Stomach (tissue), 9 donors: ENCODE data around the gene ATP6V0A4. TPM values are rescaled to one million over a fixed set of nuclear protein-coding genes. Genes with fewer than 3 reads are reported as not detected.
A peak's percentile ranks its signal among the peaks of the same experiment; 100 is the strongest.

Source experiments
- DNase-seq, 2 donors: peaks; one replicate each; pipeline versions ENCODE4 v3.0.0 to v3.0.0-alpha.2; 2013 to 2019
- H3K27ac ChIP-seq, 5 donors: fragments of 200-600 bp in 4 of 5; sonication (generic) in 4 of 5; one replicate each; pipeline ENCODE4 v1.5.1; 2013 to 2019; ENCODE audit warnings: mild to moderate bottlenecking in 1 of 5, moderate library complexity in 1 of 5
- H3K27me3 ChIP-seq, 3 donors: fragments of 200-600 bp; sonication (generic); one replicate each; pipeline ENCODE4 v1.5.1; 2017 to 2019; ENCODE audit warnings: mixed run types in 1 of 3
- H3K36me3 ChIP-seq, 4 donors: fragments of 200-600 bp; sonication (generic); 1 replicate in 3 of 4; 2 replicates in 1 of 4; pipeline ENCODE4 v1.5.1; 2016 to 2019
- H3K4me1 ChIP-seq, 4 donors: fragments of 200-600 bp; sonication (generic); one replicate each; pipeline ENCODE4 v1.5.1; 2016 to 2019
- H3K4me3 ChIP-seq, 4 donors: fragments of 200-600 bp; sonication (generic) in 3 of 4; one replicate each; pipeline ENCODE4 v1.5.1; 2016 to 2019; ENCODE audit warnings: mild to moderate bottlenecking in 1 of 4
- H3K9me3 ChIP-seq, 4 donors: fragments of 200-600 bp; sonication (generic); one replicate each; pipeline ENCODE4 v1.5.1; 2016 to 2019
- CTCF ChIP-seq, 7 experiments: fragments of 450-650 bp in 4 of 7; fragments of 200-600 bp in 3 of 7; sonication (generic) in 3 of 7; IDR thresholded peaks; one replicate each; pipeline ENCODE4 v1.5.1; 2016 to 2019; ENCODE audit warnings: antibody characterized with exemption in 7 of 7, control low read depth in 2 of 7, mild to moderate bottlenecking in 1 of 7
- EP300 ChIP-seq: sonication (generic); formaldehyde crosslinking; IDR thresholded peaks from one replicate; pipeline ENCODE4 v1.6.1; 2017; ENCODE audit warnings: antibody characterized with exemption
- POLR2A ChIP-seq, 4 donors: fragments of 450-650 bp; IDR thresholded peaks; one replicate each; pipeline ENCODE4 v1.6.1; 2016; ENCODE audit warnings: antibody characterized with exemption in 4 of 4, control low read depth in 2 of 4, mild to moderate bottlenecking in 1 of 4, moderate library complexity in 1 of 4
- POLR2AphosphoS5 ChIP-seq, 3 donors: sonication (generic); formaldehyde crosslinking; IDR thresholded peaks; one replicate each; pipeline ENCODE4 v1.6.1; 2016; ENCODE audit warnings: antibody characterized with exemption in 3 of 3
- WGBS, 5 donors: extraction: QIAGEN DNeasy Blood & Tissue Kit in 3 of 5; methylation state at CpG; one replicate each; pipeline versions ENCODE4 v1.1.5 to v1.1.7; 2013 to 2018; 5-methylcytosine and 5-hydroxymethylcytosine counted together
- intact Hi-C: fragments of 100-400 bp; cut with DNase I; formaldehyde crosslinking; loops from one replicate; pipeline ENCODE4 v1.15.1; 2023; ENCODE audit warnings: low total_unique reads
- polyA plus RNA-seq, 3 donors: library from polyadenylated mRNA; stranded (reverse); fragments of 200-250 nt; gene quantifications; one replicate each; pipeline ENCODE4 v1.2.3, GENCODE V29; 2013
- total RNA-seq, 5 donors: library from RNA; depleted of rRNA; stranded (reverse); fragments of >200 nt; gene quantifications; one replicate each; pipeline versions ENCODE4 v1.1.0 to v1.2.3, GENCODE V29; 2014 to 2016
- donor health status: healthy with polysubstance abuse.
- donor health status: Bipolar disorder and iron deficiency.
- donor health status: healthy.

The ATP6V0A4 gene
- total and polyA plus RNA-seq, 8 donors, result 1.0 TPM; not detected in 7

- Histone ChIP-seq H3K36me3 (no peaks in the 10 kb centered on the region), H3K27me3 (no peaks in the 10 kb centered on the region), H3K4me3 (no peak overlapping the region), H3K4me1 (no peaks in the 10 kb centered on the region), H3K27ac (no peak overlapping the region), H3K9me3 (peaks cover 0 to 4% (median 0%) of the 10 kb centered on the region in 4 donors)
- 63 to 90% (median 76%) methylated on average over 1 of the region's 1 CpG for WGBS, 5 donors
- intact Hi-C loops, result no loop called here
- DNase-seq, result no peak
- TF ChIP-seq CTCF (IDR thresholded peaks at IDR 0.05) (no peak), POLR2AphosphoS5 (IDR thresholded peaks at IDR 0.05) (no peak), POLR2A (IDR thresholded peaks at IDR 0.05) (no peak), EP300 (no peak)
Observed at GRCh38 chr7:138804618-138805017, 6.6 kb upstream of the ATP6V0A4 start.

GRCh38 chr7:138802706-138803105 lies 4.7 kb upstream of the ATP6V0A4 start:
- no peak for TF ChIP-seq POLR2AphosphoS5 (IDR thresholded peaks at IDR 0.05)
- TF ChIP-seq EP300, result no peak
- TF ChIP-seq POLR2A (IDR thresholded peaks at IDR 0.05), result no peak
- no peak for TF ChIP-seq CTCF (IDR thresholded peaks at IDR 0.05)
- H3K27me3 ChIP-seq, result peaks cover 0 to 10% (median 0%) of the 10 kb centered on the region in 3 donors

GRCh38 chr7:138801256-138801655 lies 3.3 kb upstream of the ATP6V0A4 start:
- DNase-seq, result peak in 1 of 2 donors; percentile 26
- H3K4me1 ChIP-seq, result no peaks in the 10 kb centered on the region
- no peak overlapping the region for H3K4me3 ChIP-seq
- intact Hi-C loops, result no loop called here
- H3K27ac ChIP-seq, result no peak overlapping the region
- no peak for TF ChIP-seq CTCF (IDR thresholded peaks at IDR 0.05)
- TF ChIP-seq POLR2AphosphoS5 (IDR thresholded peaks at IDR 0.05), result no peak
- no peak for TF ChIP-seq POLR2A (IDR thresholded peaks at IDR 0.05)
- TF ChIP-seq EP300, result no peak
- no peaks in the 10 kb centered on the region for H3K9me3 ChIP-seq
- peaks cover 0 to 15% (median 0%) of the 10 kb centered on the region in 3 donors for H3K27me3 ChIP-seq
- 36 to 95% (median 64%) methylated on average over 3 of the region's 3 CpGs for WGBS, 5 donors
- H3K36me3 ChIP-seq, result no peaks in the 10 kb centered on the region

More at GRCh38 chr7:138802706-138803105, 4.7 kb upstream of the ATP6V0A4 start:
- Histone ChIP-seq H3K36me3 (no peaks in the 10 kb centered on the region), H3K4me3 (no peak overlapping the region), H3K9me3 (peaks cover 0 to 3% (median 0%) of the 10 kb centered on the region in 4 donors), H3K27ac (no peak overlapping the region), H3K4me1 (no peaks in the 10 kb centered on the region)
- WGBS, 5 donors, result 94 to 98% (median 96%) methylated on average over 11 to 18 of the region's 18 CpGs
- no peak for DNase-seq
- intact Hi-C loops, result no loop called here

GRCh38 chr7:138799336-138800000 lies 1.5 kb upstream of the ATP6V0A4 start:
- no peak for TF ChIP-seq POLR2AphosphoS5 (IDR thresholded peaks at IDR 0.05)
- no peak for TF ChIP-seq EP300
- TF ChIP-seq CTCF (IDR thresholded peaks at IDR 0.05), result no peak
- no peak for TF ChIP-seq POLR2A (IDR thresholded peaks at IDR 0.05)
- Histone ChIP-seq H3K4me3 (no peak overlapping the region), H3K27ac (no peak overlapping the region), H3K4me1 (no peaks in the 10 kb centered on the region), H3K9me3 (no peaks in the 10 kb centered on the region), H3K27me3 (peaks cover 0 to 15% (median 0%) of the 10 kb centered on the region in 3 donors), H3K36me3 (no peaks in the 10 kb centered on the region)
- intact Hi-C loops, result no loop called here
- 55 to 63% (median 61%) methylated on average over 7 of the region's 7 CpGs for WGBS, 5 donors
- peak in 1 of 2 donors; percentile 10 for DNase-seq
